HG02938 (cell line): ENCODE data around the gene LSM7.

Source experiments
- ATAC-seq: cut with Tn5 transposase; IDR thresholded peaks from one replicate; pipeline ENCODE4 v1.9.1; 2021; ENCODE audit warnings: mild to moderate bottlenecking, moderate library complexity; ENCODE audit not compliant: unreplicated experiment

Gene LSM7

DNA sequence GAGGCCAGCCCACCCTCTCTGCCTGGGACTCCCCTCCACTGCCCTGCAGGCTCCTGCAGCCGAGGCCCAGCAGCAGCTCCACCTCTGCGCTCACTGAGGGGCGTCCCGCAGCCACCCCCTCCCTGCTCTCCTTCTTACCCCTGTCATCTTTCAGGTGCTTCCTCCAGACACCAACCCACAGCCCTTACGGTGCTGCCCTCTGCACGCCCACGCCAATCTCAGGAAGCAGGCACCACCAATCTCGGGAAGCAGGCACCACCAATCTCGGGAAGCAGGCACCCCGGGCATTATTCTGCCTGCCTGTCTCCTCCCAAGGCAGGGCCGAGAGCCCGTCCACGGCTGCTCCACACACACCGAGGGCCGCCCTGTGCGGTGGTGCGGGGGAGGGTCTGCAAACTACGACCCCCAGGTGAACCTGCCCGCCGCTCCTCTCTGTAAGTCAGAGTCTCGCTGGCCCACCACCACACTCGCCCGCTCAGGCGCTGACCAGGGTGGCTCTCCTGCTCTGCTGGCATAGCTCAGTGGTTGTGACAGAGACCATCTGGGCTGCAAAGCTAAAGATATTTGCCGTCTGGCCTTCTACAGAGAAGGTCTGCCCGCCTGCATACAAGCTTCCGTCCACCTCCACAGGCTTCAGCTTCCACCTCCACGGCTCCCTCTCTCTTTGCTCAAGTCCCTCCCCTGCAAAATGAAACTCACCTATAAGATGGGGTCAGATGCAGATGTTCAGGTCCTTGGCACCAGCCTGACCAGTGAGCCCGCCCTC, 2.9 kb downstream of the LSM7 start:
- no peak for ATAC-seq

- no peak for ATAC-seq
Measured at GRCh38 chr19:2324220-2324948, 4.0 kb downstream of the LSM7 start.

- ATAC-seq = no peak
Measured at GRCh38 chr19:2323707-2324106, 4.7 kb downstream of the LSM7 start.

GRCh38 chr19:2321565-2322283, 6.7 kb downstream of the LSM7 start:
- no peak for ATAC-seq

- ATAC-seq = no peak
Measured at GRCh38 chr19:2320939-2321338, 7.4 kb downstream of the LSM7 start.

DNA sequence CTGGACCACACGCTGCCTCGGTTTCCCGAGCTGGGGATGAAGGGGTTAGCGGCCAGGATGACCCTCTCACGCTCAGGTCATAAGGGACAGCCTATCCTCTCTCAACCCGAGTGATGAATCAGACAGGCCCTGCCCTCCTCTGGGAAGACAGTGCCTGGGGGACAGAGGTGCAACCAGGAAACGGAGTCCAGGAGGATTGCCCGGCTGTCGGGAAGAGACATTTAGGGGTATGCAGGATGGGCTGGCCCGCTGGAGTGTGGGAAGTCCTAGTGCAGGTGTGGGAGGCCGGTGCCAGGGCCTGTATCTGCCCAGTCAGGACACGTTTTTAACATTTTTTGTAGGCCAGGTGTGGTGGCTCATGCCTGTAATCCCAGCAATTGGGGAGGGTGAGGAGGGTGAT, 8.3 kb downstream of the LSM7 start:
- no peak for ATAC-seq

- ATAC-seq = no peak
Measured at GRCh38 chr19:2319551-2319950, 8.8 kb downstream of the LSM7 start.

- no peak for ATAC-seq
Measured at GRCh38 chr19:2318923-2319322, 9.5 kb downstream of the LSM7 start.

- ATAC-seq = no peak
Measured at GRCh38 chr19:2317756-2318155, 10.6 kb downstream of the LSM7 start.

- no peak for ATAC-seq
Measured at GRCh38 chr19:2317300-2317699, 11.1 kb downstream of the LSM7 start.

DNA sequence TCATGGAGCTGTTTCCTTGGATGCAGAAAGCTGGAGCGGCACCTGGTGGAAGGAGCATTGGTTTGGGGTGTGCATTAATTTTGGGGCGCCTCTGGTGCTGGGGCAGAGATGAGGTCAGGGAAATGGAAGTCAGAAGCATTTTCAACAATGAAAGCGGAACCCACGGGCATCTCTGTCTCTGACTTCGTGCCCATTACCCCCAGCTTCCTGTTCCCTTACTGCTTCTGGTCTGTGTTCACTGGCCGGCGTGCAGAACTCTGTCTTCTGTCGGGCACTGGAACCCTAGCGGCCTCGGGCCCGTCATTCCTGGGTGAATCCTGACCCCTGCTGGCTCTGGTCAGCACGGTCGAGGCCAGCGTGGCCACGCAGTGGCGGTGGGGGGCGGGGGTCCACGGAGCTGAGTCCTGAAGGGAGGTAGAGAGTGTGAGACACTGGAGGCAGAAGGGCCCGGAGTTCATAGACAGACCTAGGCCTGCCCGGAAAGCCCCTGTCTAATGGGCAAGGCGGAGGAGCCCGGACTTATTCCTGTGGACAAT, 12.5 kb downstream of the LSM7 start:
- no peak for ATAC-seq

- no peak for ATAC-seq
Measured at GRCh38 chr19:2315121-2315817, 13.1 kb downstream of the LSM7 start.

DNA sequence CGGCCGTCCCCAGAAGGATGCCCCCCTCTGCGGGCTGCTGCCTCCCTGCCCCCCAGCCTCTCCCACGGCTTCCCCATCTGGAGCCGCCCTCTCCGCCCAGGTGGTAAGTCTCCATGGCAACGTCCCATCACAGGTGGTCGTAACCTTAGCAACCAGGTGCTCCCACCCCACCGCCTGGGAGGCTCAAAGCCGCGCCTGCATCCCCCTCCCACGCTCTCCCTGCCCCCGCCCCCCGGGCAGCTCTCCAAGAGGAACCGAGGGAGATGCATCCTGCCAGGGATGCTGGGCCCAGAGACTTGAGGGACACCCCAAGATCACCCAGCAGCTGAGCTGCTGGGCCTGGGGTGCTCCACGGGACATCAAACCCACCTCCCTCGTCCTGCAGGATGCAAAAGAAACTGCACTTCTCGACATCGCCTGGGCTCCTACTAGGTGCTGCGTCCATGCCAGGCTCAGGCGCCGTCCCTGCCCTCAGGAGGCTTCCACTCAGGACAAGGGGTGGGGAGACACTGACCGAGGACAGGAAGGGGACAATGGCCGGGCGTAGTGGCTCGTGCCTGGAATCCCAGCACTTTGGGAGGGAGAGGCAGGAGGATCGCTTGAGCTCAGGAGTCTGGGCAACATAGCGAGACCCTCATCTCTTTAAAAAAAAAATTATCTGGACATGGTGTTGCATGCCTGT, 15.4 kb downstream of the LSM7 start:
- ATAC-seq = no peak

DNA sequence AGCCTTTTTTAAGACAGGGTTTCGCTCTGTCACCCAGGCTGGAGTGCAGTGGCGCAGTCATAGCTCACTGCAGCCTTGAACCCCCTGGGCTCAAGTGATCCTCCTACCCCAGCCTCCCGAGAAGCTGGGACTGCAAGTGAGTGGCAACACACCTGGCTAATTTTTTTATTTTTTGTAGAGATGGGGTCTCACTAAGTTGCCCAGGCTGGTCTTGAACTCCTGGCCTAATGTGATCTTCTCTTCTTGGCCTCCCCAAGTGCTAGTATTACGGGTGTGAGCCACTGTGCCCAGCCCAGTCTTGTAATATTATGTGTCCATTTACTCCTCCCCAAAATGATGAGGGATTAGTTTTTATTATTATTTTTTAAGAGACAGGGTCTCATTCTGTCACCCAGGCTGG, 17.3 kb downstream of the LSM7 start:
- no peak for ATAC-seq

DNA sequence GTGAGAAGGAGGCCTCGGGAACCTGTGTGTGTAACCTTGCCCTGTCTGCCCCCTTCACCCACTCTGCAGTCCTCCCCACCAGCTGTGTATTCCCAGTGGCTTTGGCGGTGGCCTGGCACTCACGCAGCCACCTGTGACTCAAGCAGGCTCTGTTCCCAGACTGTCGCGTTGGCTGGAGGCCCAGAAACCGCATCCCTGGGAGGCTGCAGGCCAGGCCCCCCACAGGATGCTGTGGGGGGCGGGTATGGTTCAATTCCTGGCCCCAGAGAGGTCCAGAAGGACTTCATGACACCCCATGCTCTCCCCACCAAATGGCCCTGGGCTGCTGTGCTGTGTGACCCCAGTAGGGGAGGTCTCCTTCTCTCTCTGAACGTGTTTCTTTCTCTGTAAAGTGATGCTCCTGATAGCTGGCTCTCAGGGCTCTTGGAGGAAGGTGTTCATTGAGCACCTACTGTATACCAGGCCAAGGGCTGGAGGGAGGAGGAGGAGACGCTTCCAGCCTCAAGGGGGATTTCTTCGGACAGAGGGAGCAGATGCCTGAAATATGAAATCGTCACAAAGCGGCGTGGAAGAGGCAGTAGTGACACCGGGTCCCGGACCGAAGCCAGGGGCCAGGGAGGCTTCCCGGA, 18.5 kb downstream of the LSM7 start:
- no peak for ATAC-seq

GRCh38 chr19:2308114-2308556, 20.3 kb downstream of the LSM7 start, which contains the start of gene LINGO3:
Gene LINGO3, minus strand, starts transcription at chr19:2308154. Its CDS starts 16,378 bp downstream, at chr19:2291776.
- no peak for ATAC-seq

- ATAC-seq = no peak
Measured at GRCh38 chr19:2307518-2308012, 20.8 kb downstream of the LSM7 start.

DNA sequence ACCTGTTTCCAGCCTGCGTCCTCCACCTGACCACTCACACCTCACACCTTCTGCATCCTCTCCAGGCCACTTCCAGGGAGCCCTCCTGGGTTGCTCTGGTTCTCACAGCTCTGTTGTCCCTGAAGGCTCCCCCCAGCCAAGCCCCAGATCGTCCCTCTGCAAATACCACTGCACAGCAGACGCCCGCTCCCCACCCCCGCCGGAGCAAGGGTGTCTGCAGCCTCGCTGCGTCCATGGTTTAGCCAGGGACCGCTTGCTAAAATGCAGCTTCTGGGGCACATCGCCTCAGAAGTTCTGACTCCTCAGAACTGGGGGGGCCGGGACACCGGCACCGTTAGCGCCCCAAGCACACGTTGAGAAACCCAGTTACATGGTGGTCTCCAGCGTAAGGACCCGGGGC, 21.4 kb downstream of the LSM7 start:
- no peak for ATAC-seq

GRCh38 chr19:2306281-2306806, 22.0 kb downstream of the LSM7 start:
- no peak for ATAC-seq
